Placental pericyte (primary cell): ENCODE measurements around the gene PNMA3. TPM values are rescaled to one million over a fixed set of nuclear protein-coding genes. Genes with fewer than 3 reads are reported as not detected.

Experiments
- small RNA-seq: library from RNA; depleted of rRNA; stranded (forward); fragments of <200 nt; gene quantifications from one replicate; pipeline ENCODE3, GENCODE V24; 2012; ENCODE audit warnings: low replicate concordance
- total RNA-seq: library from RNA; depleted of rRNA; stranded (reverse); fragments of >200 nt; gene quantifications from 2 replicates; pipeline ENCODE4 v1.2.3, GENCODE V29; 2012

PNMA3 gene, protein sequence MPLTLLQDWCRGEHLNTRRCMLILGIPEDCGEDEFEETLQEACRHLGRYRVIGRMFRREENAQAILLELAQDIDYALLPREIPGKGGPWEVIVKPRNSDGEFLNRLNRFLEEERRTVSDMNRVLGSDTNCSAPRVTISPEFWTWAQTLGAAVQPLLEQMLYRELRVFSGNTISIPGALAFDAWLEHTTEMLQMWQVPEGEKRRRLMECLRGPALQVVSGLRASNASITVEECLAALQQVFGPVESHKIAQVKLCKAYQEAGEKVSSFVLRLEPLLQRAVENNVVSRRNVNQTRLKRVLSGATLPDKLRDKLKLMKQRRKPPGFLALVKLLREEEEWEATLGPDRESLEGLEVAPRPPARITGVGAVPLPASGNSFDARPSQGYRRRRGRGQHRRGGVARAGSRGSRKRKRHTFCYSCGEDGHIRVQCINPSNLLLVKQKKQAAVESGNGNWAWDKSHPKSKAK
- total RNA-seq = not detected in 2 replicates

DNA sequence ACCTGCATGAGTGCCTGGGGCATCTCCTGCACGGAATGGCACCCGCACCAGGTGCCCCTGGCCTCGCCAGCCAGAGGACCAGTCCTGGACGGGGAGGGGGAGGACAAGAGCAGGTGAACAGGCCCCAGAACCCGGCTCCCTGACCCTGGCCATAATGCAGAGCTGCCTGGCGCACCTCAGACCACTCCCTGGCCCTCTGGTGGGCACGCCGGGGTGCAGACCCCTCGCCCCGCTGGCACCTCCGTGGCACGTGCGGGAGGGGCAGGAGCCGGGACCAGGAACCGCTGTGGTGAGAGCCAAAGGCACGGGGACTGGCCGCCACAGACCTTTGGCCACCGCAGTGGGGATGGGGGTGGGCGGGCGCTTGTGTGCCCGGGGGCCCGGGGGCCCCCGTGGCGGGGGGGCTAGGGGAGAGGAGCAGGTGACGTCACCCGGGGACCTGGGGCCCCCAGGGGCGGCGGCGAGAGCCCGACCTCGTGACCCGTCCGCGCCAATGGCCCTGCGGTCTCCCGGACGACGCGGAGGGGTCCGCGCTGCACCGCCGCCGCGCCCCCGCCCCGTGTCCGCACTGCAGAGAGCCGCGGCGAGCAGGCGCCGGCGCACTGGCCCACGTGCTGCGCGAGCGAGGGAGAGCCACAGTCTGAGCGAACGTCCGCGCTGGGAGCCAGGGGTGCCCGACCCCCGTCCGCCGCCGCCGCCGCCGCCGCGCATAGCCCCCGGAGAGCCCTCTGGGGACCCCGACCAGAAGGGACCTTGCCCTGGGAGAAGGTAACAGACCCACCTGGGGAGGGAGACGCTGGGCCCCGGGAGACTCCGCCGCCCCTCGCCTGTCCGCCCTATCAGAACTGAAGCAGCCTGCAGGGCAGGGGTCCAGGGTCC, at the start of gene PNMA3:
PNMA3 (plus strand) TSS at position 600 of the 879 bp plus-strand sequence. CDS start 586 bp downstream, outside the sequence.

DNA sequence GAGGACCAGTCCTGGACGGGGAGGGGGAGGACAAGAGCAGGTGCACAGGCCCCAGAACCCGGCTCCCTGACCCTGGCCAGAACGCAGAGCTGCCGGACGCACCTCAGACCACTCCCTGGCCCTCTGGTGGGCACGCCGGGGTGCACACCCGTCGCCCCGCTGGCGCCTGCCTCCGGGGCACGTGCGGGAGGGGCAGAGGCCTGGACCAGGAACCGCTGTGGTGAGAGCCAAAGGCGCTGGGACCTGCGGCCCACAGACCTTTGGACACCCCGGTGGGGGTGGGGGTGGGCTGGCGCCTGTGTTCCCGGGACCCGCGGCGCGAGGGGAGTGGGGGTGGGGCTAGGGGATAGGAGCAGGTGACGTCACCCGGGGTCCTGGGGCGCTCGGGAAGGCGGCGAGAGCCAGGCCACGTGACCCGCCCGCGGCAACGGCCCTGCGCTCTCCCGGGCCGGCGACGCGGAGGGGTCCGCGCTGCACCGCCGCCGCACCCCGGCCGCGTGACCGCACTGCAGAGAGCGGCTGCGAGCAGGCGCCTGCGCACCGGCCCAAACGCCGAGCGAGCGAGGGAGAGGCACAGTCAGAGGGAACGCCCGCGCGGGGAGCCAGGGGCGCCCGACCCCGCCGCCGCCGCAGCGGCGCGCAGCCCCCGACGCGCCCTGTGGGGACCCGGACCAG, 15.8 kb downstream of the PNMA3 start, which contains the start of gene PNMA6A:
PNMA6A (plus strand) TSS at position 546 of the 675 bp plus-strand sequence. CDS start 609 bp downstream, outside the sequence.

Small RNA genes within 50 kb of the gene (small RNA-seq; reads per million reads assigned to genes)
- not detected for gene AC243428.1

Other genes with a start within 250 kb of the PNMA3 start
- 24.3 and 58.2 TPM in 2 replicates for gene CETN2, start 225.7 kb upstream of the PNMA3 start, total RNA-seq
- 23.6 and 52.3 TPM in 2 replicates for gene NSDHL, start 225.4 kb upstream of the PNMA3 start, total RNA-seq
- gene ZNF185, start 158.4 kb upstream of the PNMA3 start, total RNA-seq = 2.0 and 13.6 TPM in 2 replicates
- not detected in 2 replicates for gene PNMA5, start 62.4 kb upstream of the PNMA3 start, total RNA-seq
- gene PNMA6A, start 16.0 kb downstream of the PNMA3 start, total RNA-seq = 0.29 and 1.5 TPM in 2 replicates
- gene MAGEA1, start 122.8 kb downstream of the PNMA3 start, total RNA-seq = not detected in 2 replicates